Central memory CD8-positive, alpha-beta T cell (primary cell): Measurements from ENCODE around the gene MRTFA.
A peak's percentile ranks its signal among the peaks of the same experiment; 100 is the strongest.
"Not testable (repeated sequence)": the region's sequence is repeated elsewhere in the genome, so short reads cannot be mapped to it uniquely, and the experiment has no call there.

Experiments used
- ATAC-seq: fragments of 150-1000 bp; cut with Tn5 transposase; replicated peaks from 2 replicates; pipeline ENCODE4 v1.10.0; 2022; ENCODE audit warnings: mild to moderate bottlenecking, moderate FRiP score, moderate number of reproducible peaks; ENCODE audit not compliant: poor library complexity, severe bottlenecking; ENCODE audit errors: extremely low read depth
- DNase-seq, 2 donors: peaks; one replicate each; pipeline ENCODE4 v3.0.0; 2021; ENCODE audit warnings: low spot score in 2 of 2
- H3K27ac Mint-ChIP-seq: one replicate; pipeline ENCODE4 v1.8.0; 2022; ENCODE audit warnings: low read depth, mild to moderate bottlenecking, moderate library complexity, mixed read lengths
- H3K27me3 Mint-ChIP-seq: one replicate; pipeline ENCODE4 v1.8.0; 2022; ENCODE audit warnings: mixed read lengths
- H3K36me3 Mint-ChIP-seq: one replicate; pipeline ENCODE4 v1.8.0; 2022; ENCODE audit warnings: mild to moderate bottlenecking, moderate library complexity, mixed read lengths; ENCODE audit not compliant: insufficient read depth
- H3K4me1 Mint-ChIP-seq: one replicate; pipeline ENCODE4 v1.8.0; 2022; ENCODE audit warnings: mixed read lengths
- H3K4me3 Mint-ChIP-seq: one replicate; pipeline ENCODE4 v1.8.0; 2022; ENCODE audit warnings: mild to moderate bottlenecking, moderate library complexity, mixed read lengths
- H3K9me3 Mint-ChIP-seq: one replicate; pipeline ENCODE4 v1.8.0; 2022; ENCODE audit warnings: mixed read lengths

Gene MRTFA

GRCh38 chr22:40634119-40634903 is 2.2 kb downstream of the MRTFA start:
- H3K27me3 Mint-ChIP-seq: no peaks in the 10 kb centered on the region
- peaks cover 10% of the 10 kb centered on the region for H3K36me3 Mint-ChIP-seq
- H3K4me3 Mint-ChIP-seq: peak overlapping the region; percentile 83
- DNase-seq: no peak
- peaks cover 48% of the 10 kb centered on the region for H3K4me1 Mint-ChIP-seq
- no peak for ATAC-seq
- H3K9me3 Mint-ChIP-seq: no peaks in the 10 kb centered on the region
- H3K27ac Mint-ChIP-seq: no peak overlapping the region

DNA sequence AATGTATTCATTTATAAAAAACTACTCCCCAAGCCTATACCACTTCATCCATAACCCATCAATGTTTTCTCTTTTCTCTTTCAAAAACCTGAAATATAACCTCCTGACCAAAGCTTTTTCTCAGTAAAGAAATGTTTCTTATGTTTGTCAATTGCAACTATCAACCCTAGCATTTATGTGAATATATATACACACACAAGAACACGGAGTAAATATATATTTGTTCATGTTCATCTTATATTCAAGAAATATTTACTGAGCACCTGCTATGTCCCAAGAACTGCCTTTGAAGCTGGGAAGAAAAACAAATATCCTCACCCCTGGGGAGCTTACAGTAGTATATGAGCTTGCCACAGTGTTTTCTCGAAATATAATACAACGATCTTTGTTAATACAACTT is 3.5 kb downstream of the MRTFA start:
- H3K9me3 Mint-ChIP-seq: no peaks in the 10 kb centered on the region
- H3K4me3 Mint-ChIP-seq: no peak overlapping the region
- no peaks in the 10 kb centered on the region for H3K27me3 Mint-ChIP-seq
- DNase-seq: no peak
- no peak overlapping the region for H3K27ac Mint-ChIP-seq
- peaks cover 58% of the 10 kb centered on the region for H3K4me1 Mint-ChIP-seq
- peaks cover 10% of the 10 kb centered on the region for H3K36me3 Mint-ChIP-seq
- no peak for ATAC-seq

- no peaks in the 10 kb centered on the region for H3K9me3 Mint-ChIP-seq
- H3K27ac Mint-ChIP-seq: no peak overlapping the region
- ATAC-seq (no peak), DNase-seq (no peak)
- peaks cover 8% of the 10 kb centered on the region for H3K36me3 Mint-ChIP-seq
- H3K27me3 Mint-ChIP-seq: no peaks in the 10 kb centered on the region
- peaks cover 63% of the 10 kb centered on the region for H3K4me1 Mint-ChIP-seq
- no peak overlapping the region for H3K4me3 Mint-ChIP-seq
These were observed 4.6 kb downstream of the MRTFA start for GRCh38 chr22:40631925-40632324.

DNA sequence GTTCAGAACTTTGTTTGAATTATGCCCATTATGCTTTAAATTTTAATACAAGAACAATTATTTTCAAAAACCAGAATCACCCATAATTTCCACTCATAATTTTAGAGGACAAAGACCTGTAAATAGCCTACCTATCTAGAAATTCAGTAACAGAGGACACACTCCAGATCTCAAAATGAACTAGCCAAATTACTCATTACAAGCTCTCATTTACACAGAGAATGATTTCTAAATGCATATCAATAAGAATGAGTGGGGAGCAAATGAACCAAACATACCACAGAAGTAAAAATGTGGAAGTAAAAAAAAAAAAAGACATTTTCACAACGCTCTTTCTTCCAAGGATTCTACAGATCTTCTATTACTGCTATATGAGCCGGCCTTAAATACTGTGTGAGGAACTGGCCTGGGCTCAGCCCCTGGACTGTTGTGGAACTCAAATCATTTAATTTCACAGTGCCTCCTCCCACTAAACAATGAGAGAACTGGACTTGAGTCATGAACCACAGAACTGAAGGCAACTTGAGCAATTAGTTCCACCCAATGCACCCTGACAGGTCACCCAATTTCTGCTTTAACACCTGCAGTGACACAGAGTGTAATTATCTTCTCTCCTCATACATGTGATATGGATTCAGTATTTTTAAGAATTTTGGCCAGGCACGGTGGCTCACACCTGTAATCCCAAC is 8.0 kb downstream of the MRTFA start:
- ATAC-seq (no peak), DNase-seq (no peak)
- H3K4me1 Mint-ChIP-seq: peaks cover 47% of the 10 kb centered on the region
- H3K27me3 Mint-ChIP-seq: no peaks in the 10 kb centered on the region
- no peak overlapping the region for H3K27ac Mint-ChIP-seq
- no peaks in the 10 kb centered on the region for H3K9me3 Mint-ChIP-seq
- no peaks in the 10 kb centered on the region for H3K36me3 Mint-ChIP-seq
- no peak overlapping the region for H3K4me3 Mint-ChIP-seq

- Mint-ChIP-seq H3K9me3 (no peaks in the 10 kb centered on the region), H3K36me3 (no peaks in the 10 kb centered on the region), H3K27ac (no peak overlapping the region), H3K27me3 (no peaks in the 10 kb centered on the region), H3K4me1 (peaks cover 45% of the 10 kb centered on the region), H3K4me3 (no peak overlapping the region)
- ATAC-seq (no peak), DNase-seq (no peak)
These were observed 8.9 kb downstream of the MRTFA start for GRCh38 chr22:40627612-40628011.

DNA sequence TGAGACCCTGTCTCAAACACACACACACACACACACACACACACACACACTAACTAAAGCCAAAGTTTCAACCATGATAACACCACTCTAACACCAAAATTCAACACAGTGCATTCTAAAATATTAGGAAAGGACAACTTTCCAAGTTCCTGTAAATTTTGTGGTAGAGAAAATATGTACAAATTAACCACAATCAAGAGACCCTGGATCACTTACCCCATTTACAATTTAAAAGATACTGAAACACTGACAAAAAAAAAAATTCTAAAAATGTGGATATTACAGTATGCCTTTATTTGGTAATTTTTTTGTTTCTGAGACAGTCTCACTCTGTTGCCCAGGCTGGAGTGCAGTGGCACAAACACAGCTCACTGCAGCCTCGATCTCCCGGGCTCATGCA is 9.7 kb downstream of the MRTFA start:
- ATAC-seq (no peak), DNase-seq (no peak)
- peaks cover 48% of the 10 kb centered on the region for H3K4me1 Mint-ChIP-seq
- no peaks in the 10 kb centered on the region for H3K27me3 Mint-ChIP-seq
- H3K27ac Mint-ChIP-seq: no peak overlapping the region
- no peak overlapping the region for H3K4me3 Mint-ChIP-seq
- no peaks in the 10 kb centered on the region for H3K9me3 Mint-ChIP-seq
- H3K36me3 Mint-ChIP-seq: no peaks in the 10 kb centered on the region

DNA sequence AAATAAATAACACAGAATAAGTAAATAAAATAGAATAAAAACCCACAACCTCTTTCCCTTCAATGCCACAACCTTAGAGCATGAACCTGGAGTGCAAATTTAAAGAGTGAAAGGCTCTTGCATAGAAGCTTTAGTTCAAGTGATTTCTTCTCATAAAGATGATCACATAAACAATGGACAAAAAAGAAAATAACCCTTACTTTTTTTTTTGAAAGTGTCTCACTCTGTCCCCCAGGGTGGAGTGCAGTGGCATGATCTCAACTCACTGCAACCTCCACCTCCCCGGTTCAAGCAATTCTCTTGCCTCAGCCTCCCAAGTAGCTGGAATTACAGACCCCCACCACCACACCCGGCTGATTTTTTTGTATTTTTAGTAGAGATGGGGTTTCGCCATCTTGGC is 10.7 kb downstream of the MRTFA start:
- not testable (repeated sequence) for ATAC-seq, H3K36me3 Mint-ChIP-seq, H3K9me3 Mint-ChIP-seq, H3K4me3 Mint-ChIP-seq, H3K27ac Mint-ChIP-seq, H3K27me3 Mint-ChIP-seq, DNase-seq
- peaks cover 48% of the 10 kb centered on the region for H3K4me1 Mint-ChIP-seq

GRCh38 chr22:40625281-40625680 is 11.2 kb downstream of the MRTFA start:
- H3K27ac Mint-ChIP-seq, H3K9me3 Mint-ChIP-seq, H3K4me3 Mint-ChIP-seq, ATAC-seq, H3K36me3 Mint-ChIP-seq, DNase-seq, H3K27me3 Mint-ChIP-seq: not testable (repeated sequence)
- H3K4me1 Mint-ChIP-seq: peaks cover 52% of the 10 kb centered on the region

DNA sequence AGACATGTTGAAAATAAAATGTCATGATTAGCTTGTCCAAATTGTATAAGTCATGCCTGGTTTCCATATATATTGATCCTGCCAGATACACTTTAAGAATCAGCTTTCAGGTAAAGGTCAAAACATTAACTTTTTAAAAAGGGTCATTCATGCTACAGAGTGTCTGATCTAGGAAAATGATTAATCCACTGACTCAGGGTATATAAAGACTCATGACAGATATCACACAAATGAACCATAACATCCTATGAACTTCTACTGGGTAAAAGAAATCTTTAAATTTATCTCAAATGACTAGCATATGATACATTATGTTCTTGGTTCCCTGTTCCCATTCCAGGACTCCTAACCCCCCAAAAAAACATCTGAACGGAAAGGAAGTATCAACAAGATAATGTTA is 11.7 kb downstream of the MRTFA start:
- H3K27me3 Mint-ChIP-seq: no peaks in the 10 kb centered on the region
- DNase-seq: no peak
- H3K27ac Mint-ChIP-seq: no peak overlapping the region
- H3K9me3 Mint-ChIP-seq: peaks cover 5% of the 10 kb centered on the region
- peaks cover 52% of the 10 kb centered on the region for H3K4me1 Mint-ChIP-seq
- no peak for ATAC-seq
- no peak overlapping the region for H3K4me3 Mint-ChIP-seq
- H3K36me3 Mint-ChIP-seq: no peaks in the 10 kb centered on the region

GRCh38 chr22:40621309-40622151 is 15.0 kb downstream of the MRTFA start:
- Mint-ChIP-seq H3K4me3 (no peak overlapping the region), H3K36me3 (peaks cover 6% of the 10 kb centered on the region), H3K27me3 (no peaks in the 10 kb centered on the region), H3K27ac (no peak overlapping the region), H3K9me3 (peaks cover 5% of the 10 kb centered on the region), H3K4me1 (peaks cover 44% of the 10 kb centered on the region)
- ATAC-seq (no peak), DNase-seq (no peak)

- Mint-ChIP-seq H3K27me3 (no peaks in the 10 kb centered on the region), H3K4me1 (peaks cover 46% of the 10 kb centered on the region), H3K36me3 (peaks cover 8% of the 10 kb centered on the region), H3K9me3 (peaks cover 5% of the 10 kb centered on the region), H3K27ac (no peak overlapping the region), H3K4me3 (no peak overlapping the region)
- ATAC-seq (no peak), DNase-seq (no peak)
These were observed 16.0 kb downstream of the MRTFA start for GRCh38 chr22:40620464-40621046.

- Mint-ChIP-seq H3K27ac (no peak overlapping the region), H3K9me3 (peaks cover 5% of the 10 kb centered on the region), H3K36me3 (peaks cover 9% of the 10 kb centered on the region), H3K4me1 (peaks cover 46% of the 10 kb centered on the region), H3K27me3 (no peaks in the 10 kb centered on the region), H3K4me3 (no peak overlapping the region)
- DNase-seq: no peak
- ATAC-seq: no peak
These were observed 18.1 kb downstream of the MRTFA start for GRCh38 chr22:40618400-40618799.
